T-cell (primary cell): ENCODE data around the gene SF3A1. TPM values are rescaled to one million over a fixed set of nuclear protein-coding genes. Genes with fewer than 3 reads are reported as not detected.

Source experiments
- ATAC-seq, 4 experiments: fragments of 200-7000 bp in 3 of 4; fragments of 150-1000 bp in 1 of 4; cut with Tn5 transposase; replicated peaks in 1 of 4; 1 replicate in 3 of 4; 2 replicates in 1 of 4; pipeline ENCODE4 v1.10.0; 2021; ENCODE audit warnings: moderate library complexity in 3 of 4, mild to moderate bottlenecking in 2 of 4, moderate number of reproducible peaks in 1 of 4
- CTCF ChIA-PET, 2 donors: fragments of 300-600 bp; sonication (Branson Sonifier 250); formaldehyde crosslinking; loops; one replicate each; lab custom pipeline; 2022; ENCODE audit warnings: antibody characterized with exemption in 2 of 2; lab: Charles Lee
- POLR2A ChIA-PET, 2 donors: fragments of 300-600 bp; sonication (Branson Sonifier 250); formaldehyde crosslinking; loops; one replicate each; lab custom pipeline; 2022; ENCODE audit warnings: antibody characterized with exemption in 2 of 2; lab: Charles Lee
- DNase-seq, 35 experiments: peaks; one replicate each; pipeline versions ENCODE4 v3.0.0 to v3.0.0-alpha.2; 2013 to 2023
- H3K27ac ChIP-seq: one replicate; pipeline ENCODE4 v1.5.1; 2013; ENCODE audit warnings: low read length
- H3K27me3 ChIP-seq, 2 experiments: replicated peaks in 1 of 2; 1 replicate in 1 of 2; 2 replicates in 1 of 2; pipeline versions ENCODE4 v1.6.1 to v1.7.0; 2013; ENCODE audit warnings: low read length in 1 of 2, mixed read lengths in 1 of 2; ENCODE audit not compliant: control insufficient read depth in 2 of 2, insufficient read depth in 2 of 2; ENCODE audit errors: extremely low read depth in 1 of 2
- H3K36me3 ChIP-seq, 2 donors: 1 replicate in 1 of 2; 2 replicates in 1 of 2; pipeline versions ENCODE4 v1.6.1 to v1.7.0; 2013; ENCODE audit warnings: low read length in 1 of 2; ENCODE audit not compliant: control insufficient read depth in 2 of 2, insufficient read depth in 1 of 2; ENCODE audit errors: extremely low read depth in 1 of 2
- H3K4me1 ChIP-seq, 2 experiments: 1 replicate in 1 of 2; 2 replicates in 1 of 2; pipeline versions ENCODE4 v1.6.1 to v1.7.0; 2013; ENCODE audit warnings: low read length in 2 of 2, mixed read lengths in 1 of 2; ENCODE audit not compliant: insufficient read depth in 2 of 2, control insufficient read depth in 1 of 2; ENCODE audit errors: extremely low read depth in 1 of 2
- H3K4me3 ChIP-seq, 2 donors: 1 replicate in 1 of 2; 2 replicates in 1 of 2; pipeline versions ENCODE4 v1.5.1 to v1.7.0; 2013; ENCODE audit warnings: mild to moderate bottlenecking in 2 of 2, low read length in 1 of 2, moderate library complexity in 1 of 2; ENCODE audit not compliant: control insufficient read depth in 1 of 2; ENCODE audit errors: extremely low read depth in 1 of 2
- H3K9me3 ChIP-seq: 2 replicates; pipeline ENCODE4 v1.7.0; 2013
- H3K27ac Mint-ChIP-seq, 2 donors: one replicate each; pipeline ENCODE4 v1.8.0; 2020 to 2021; ENCODE audit warnings: mild to moderate bottlenecking in 2 of 2, mixed read lengths in 2 of 2
- H3K27me3 Mint-ChIP-seq, 2 donors: one replicate each; pipeline ENCODE4 v1.8.0; 2021 to 2022; ENCODE audit warnings: mixed read lengths in 2 of 2
- H3K36me3 Mint-ChIP-seq: one replicate; pipeline ENCODE4 v1.8.0; 2021; ENCODE audit warnings: mixed read lengths
- H3K4me1 Mint-ChIP-seq, 3 donors: one replicate each; pipeline ENCODE4 v1.8.0; 2020 to 2022; ENCODE audit warnings: mixed read lengths in 3 of 3, mild to moderate bottlenecking in 1 of 3
- H3K4me3 Mint-ChIP-seq, 3 donors: one replicate each; pipeline ENCODE4 v1.8.0; 2020 to 2022; ENCODE audit warnings: mild to moderate bottlenecking in 3 of 3, mixed read lengths in 3 of 3, moderate library complexity in 3 of 3
- H3K9me3 Mint-ChIP-seq, 3 donors: one replicate each; pipeline ENCODE4 v1.8.0; 2020 to 2022; ENCODE audit warnings: mixed read lengths in 3 of 3
- WGBS: methylation state at CpG from one replicate; pipeline ENCODE4 v1.1.5; 2013; ENCODE audit warnings: missing lambda C conversion rate; ENCODE audit not compliant: insufficient coverage; 5-methylcytosine and 5-hydroxymethylcytosine counted together
- total RNA-seq, 35 experiments: library from RNA in 6 of 35; stranded (reverse) in 6 of 35; fragments of 120-200 nt in 1 of 35; gene quantifications; one replicate each; pipeline versions ENCODE4 v1.2.1 to v1.2.4 and lab custom pipeline; 2013 to 2026

Gene SF3A1
- total RNA-seq, 5 donors from 2014 or later (not counting 1 experiment from before 2014, with no cell fraction given): 272 to 323 (median 292) TPM

DNA sequence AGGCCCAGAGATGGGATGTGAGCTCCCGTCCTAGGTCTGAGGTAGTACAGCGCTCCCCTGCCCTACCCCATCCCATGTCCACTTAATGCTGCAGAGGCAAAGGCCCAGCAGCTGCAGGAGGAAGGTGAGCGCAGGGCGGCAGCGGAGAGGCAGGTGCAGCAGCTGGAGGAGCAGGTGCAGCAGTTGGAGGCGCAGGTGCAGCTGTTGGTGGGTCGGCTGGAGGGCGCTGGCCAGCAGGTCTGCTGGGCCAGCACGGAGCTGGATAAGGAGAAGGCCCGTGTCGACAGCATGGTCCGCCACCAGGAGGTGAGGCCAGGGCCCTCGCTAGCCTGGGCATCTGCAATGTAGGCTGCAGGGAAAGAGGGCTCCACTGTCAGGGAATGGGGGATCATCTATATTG, 15.3 kb upstream of the SF3A1 start:
- no peak overlapping the region for H3K27ac ChIP-seq
- no peaks in the 10 kb centered on the region for H3K4me1 Mint-ChIP-seq
- no peaks in the 10 kb centered on the region for H3K36me3 ChIP-seq
- H3K4me3 ChIP-seq: no peak overlapping the region
- ATAC-seq (no peak), DNase-seq (no peak)
- CTCF ChIA-PET: interaction anchor here in 1 of 2 donors (0.5 kb wide), 1 partner anchor 50 kb away, joined by 5 read pairs; no protein-coding TSS in a partner anchor
- no peaks in the 10 kb centered on the region for H3K9me3 ChIP-seq
- 93% methylated on average over 13 of the region's 13 CpGs for WGBS
- H3K4me3 Mint-ChIP-seq: no peak overlapping the region
- no peak overlapping the region for H3K27ac Mint-ChIP-seq
- no peaks in the 10 kb centered on the region for H3K27me3 ChIP-seq
- H3K36me3 Mint-ChIP-seq: no peaks in the 10 kb centered on the region
- H3K9me3 Mint-ChIP-seq: no peaks in the 10 kb centered on the region
- POLR2A ChIA-PET: no interaction called here
- no peaks in the 10 kb centered on the region for H3K27me3 Mint-ChIP-seq
- H3K4me1 ChIP-seq: no peaks in the 10 kb centered on the region

DNA sequence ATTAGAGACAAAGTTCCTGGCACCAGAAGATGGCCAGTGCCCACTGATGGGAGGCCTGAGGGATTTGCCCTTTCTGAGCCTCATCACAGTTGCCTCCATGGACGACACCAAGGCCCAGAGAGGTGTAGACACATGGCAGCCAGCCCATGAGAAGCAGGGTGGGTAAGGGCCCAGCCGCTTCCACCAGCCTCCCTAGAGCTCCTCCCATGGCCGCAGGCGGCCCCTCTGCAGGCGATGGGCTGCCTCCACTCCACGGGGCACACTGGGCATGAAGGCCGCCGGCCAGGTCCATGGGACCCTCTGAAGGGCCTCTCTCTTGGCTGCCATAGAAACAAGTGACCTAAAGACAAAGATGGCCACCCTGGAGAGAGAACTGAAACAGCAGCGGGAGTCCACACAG, 14.6 kb upstream of the SF3A1 start:
- 98% methylated on average over 9 of the region's 9 CpGs for WGBS
- H3K4me3 ChIP-seq: no peak overlapping the region
- H3K27ac ChIP-seq: no peak overlapping the region
- no peaks in the 10 kb centered on the region for H3K9me3 Mint-ChIP-seq
- H3K4me1 Mint-ChIP-seq: no peaks in the 10 kb centered on the region
- DNase-seq: no peak
- H3K4me3 Mint-ChIP-seq: no peak overlapping the region
- ATAC-seq: no peak
- no peak overlapping the region for H3K27ac Mint-ChIP-seq
- ChIA-PET POLR2A (no interaction called here), CTCF (interaction anchor here (0.5 kb wide), 2 partner anchors 49 to 236 kb away, joined by 3 to 5 read pairs; partner anchors contain the start of gene TCN2 (in 1 of the 2))
- H3K36me3 ChIP-seq: no peaks in the 10 kb centered on the region
- H3K27me3 ChIP-seq: no peaks in the 10 kb centered on the region
- peaks cover 3% of the 10 kb centered on the region for H3K36me3 Mint-ChIP-seq
- H3K27me3 Mint-ChIP-seq: no peaks in the 10 kb centered on the region
- no peaks in the 10 kb centered on the region for H3K4me1 ChIP-seq
- no peaks in the 10 kb centered on the region for H3K9me3 ChIP-seq

GRCh38 chr22:30370641-30371230, 14.0 kb upstream of the SF3A1 start:
- H3K4me3 Mint-ChIP-seq: no peak overlapping the region
- H3K27me3 Mint-ChIP-seq: no peaks in the 10 kb centered on the region
- Histone ChIP-seq H3K27ac (no peak overlapping the region), H3K27me3 (no peaks in the 10 kb centered on the region), H3K9me3 (no peaks in the 10 kb centered on the region), H3K4me3 (no peak overlapping the region), H3K4me1 (no peaks in the 10 kb centered on the region), H3K36me3 (peaks cover 0 to 4% of the 10 kb centered on the region in 2 donors)
- H3K9me3 Mint-ChIP-seq: no peaks in the 10 kb centered on the region
- WGBS: 93% methylated on average over 19 of the region's 19 CpGs
- no peaks in the 10 kb centered on the region for H3K4me1 Mint-ChIP-seq
- DNase-seq (no peak), ATAC-seq (no peak)
- ChIA-PET CTCF (interaction anchor here in 1 of 2 donors (0.5 kb wide), 1 partner anchor 236 kb away, joined by 3 read pairs; the partner anchor contains the start of gene TCN2), POLR2A (no interaction called here)
- peaks cover 6% of the 10 kb centered on the region for H3K36me3 Mint-ChIP-seq
- no peak overlapping the region for H3K27ac Mint-ChIP-seq

DNA sequence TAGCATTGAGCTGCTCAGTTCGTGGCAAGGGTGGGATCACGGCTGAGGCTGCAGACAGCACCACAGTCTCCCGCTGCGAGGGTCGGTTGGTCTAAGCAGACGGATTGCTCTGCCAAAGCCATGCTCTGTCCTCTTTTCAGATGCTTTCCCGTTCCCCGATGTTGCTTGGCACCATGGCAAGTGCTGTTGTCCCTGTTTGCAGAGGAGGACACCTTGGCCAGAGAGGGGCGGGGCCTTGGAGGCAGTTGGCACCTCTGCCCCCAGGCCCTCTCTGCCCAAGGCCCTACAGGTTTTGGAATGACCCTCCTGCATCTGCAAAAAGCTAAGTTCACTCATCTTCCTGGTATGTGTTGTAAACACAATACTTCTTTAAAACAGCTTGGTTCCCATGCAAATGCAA, 11.7 kb upstream of the SF3A1 start:
- no peaks in the 10 kb centered on the region for H3K4me1 Mint-ChIP-seq
- ChIA-PET POLR2A (no interaction called here), CTCF (interaction anchor here in 1 of 2 donors (0.6 kb wide), 1 partner anchor 37 kb away, joined by 3 read pairs; no protein-coding TSS in a partner anchor)
- no peak for ATAC-seq
- Histone ChIP-seq H3K36me3 (peaks cover 0 to 6% of the 10 kb centered on the region in 2 donors), H3K27me3 (no peaks in the 10 kb centered on the region), H3K4me1 (no peaks in the 10 kb centered on the region), H3K27ac (no peak overlapping the region), H3K9me3 (no peaks in the 10 kb centered on the region), H3K4me3 (no peak overlapping the region)
- 91% methylated on average over 9 of the region's 9 CpGs for WGBS
- H3K27me3 Mint-ChIP-seq: no peaks in the 10 kb centered on the region
- H3K9me3 Mint-ChIP-seq: no peaks in the 10 kb centered on the region
- peaks cover 10% of the 10 kb centered on the region for H3K36me3 Mint-ChIP-seq
- DNase-seq: no peak
- H3K27ac Mint-ChIP-seq: no peak overlapping the region
- no peak overlapping the region for H3K4me3 Mint-ChIP-seq

GRCh38 chr22:30365891-30366290, 9.2 kb upstream of the SF3A1 start:
- CTCF ChIA-PET: interaction anchor here in 1 of 2 donors (1.1 kb wide), 1 partner anchor 116 kb away, joined by 3 read pairs; no protein-coding TSS in a partner anchor

DNA sequence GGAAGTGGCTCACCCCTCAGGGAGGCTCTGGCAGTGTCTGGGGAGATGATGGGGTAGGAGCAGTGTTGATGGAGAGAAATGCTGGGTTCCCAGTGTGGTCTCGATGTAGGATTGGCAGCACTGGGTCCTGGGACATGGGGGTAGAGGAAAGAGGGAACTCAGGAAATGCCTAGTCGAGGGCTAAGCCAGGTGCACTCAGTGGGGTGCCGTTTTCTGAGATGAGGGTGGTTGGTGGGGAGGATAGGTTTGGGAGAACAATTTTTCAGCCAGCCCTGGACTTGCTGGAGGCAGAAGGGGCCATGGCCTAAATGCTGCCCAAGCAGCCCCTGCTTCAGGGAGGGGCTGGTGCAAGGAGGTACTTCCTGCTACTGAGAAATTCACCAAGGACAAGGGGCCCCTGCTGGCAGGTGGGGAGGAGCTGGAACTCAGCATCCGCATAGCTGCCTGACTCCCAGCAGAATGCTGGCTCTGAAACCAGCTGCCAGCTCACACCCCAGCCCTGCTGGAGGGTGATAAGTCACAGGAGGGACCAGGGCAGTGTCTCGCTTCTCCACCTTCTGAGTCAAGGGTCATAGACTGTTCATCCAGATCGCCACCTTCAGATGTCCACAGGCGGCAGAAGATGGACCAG, 6.1 kb upstream of the SF3A1 start:
- Histone ChIP-seq H3K36me3 (peaks cover 0 to 6% of the 10 kb centered on the region in 2 donors), H3K27me3 (no peaks in the 10 kb centered on the region), H3K27ac (no peak overlapping the region), H3K4me3 (no peak overlapping the region), H3K9me3 (no peaks in the 10 kb centered on the region), H3K4me1 (peaks cover 0 to 3% of the 10 kb centered on the region in 2 experiments)
- DNase-seq: no peak
- peaks cover 3 to 15% (median 4%) of the 10 kb centered on the region in 3 donors for H3K4me1 Mint-ChIP-seq
- H3K9me3 Mint-ChIP-seq: no peaks in the 10 kb centered on the region
- ChIA-PET CTCF (no interaction called here), POLR2A (no interaction called here)
- H3K27ac Mint-ChIP-seq: no peak overlapping the region
- peaks cover 10% of the 10 kb centered on the region for H3K36me3 Mint-ChIP-seq
- peaks cover 0 to 2% of the 10 kb centered on the region in 2 donors for H3K27me3 Mint-ChIP-seq
- no peak overlapping the region for H3K4me3 Mint-ChIP-seq
- WGBS: 88% methylated on average over 3 of the region's 7 CpGs
- peak in 1 of 4 experiments; percentile 16 for ATAC-seq

More at GRCh38 chr22:30365891-30366290, 9.2 kb upstream of the SF3A1 start:
- Mint-ChIP-seq H3K4me3 (no peak overlapping the region), H3K36me3 (peaks cover 10% of the 10 kb centered on the region), H3K27ac (no peak overlapping the region), H3K4me1 (peaks cover 0 to 10% (median 0%) of the 10 kb centered on the region in 3 donors), H3K27me3 (no peaks in the 10 kb centered on the region), H3K9me3 (no peaks in the 10 kb centered on the region)
- Histone ChIP-seq H3K27ac (no peak overlapping the region), H3K4me1 (no peaks in the 10 kb centered on the region), H3K4me3 (no peak overlapping the region), H3K9me3 (no peaks in the 10 kb centered on the region), H3K36me3 (peaks cover 0 to 6% of the 10 kb centered on the region in 2 donors), H3K27me3 (no peaks in the 10 kb centered on the region)
- WGBS: 94% methylated on average over 18 of the region's 18 CpGs
- ATAC-seq: no peak
- POLR2A ChIA-PET: interaction anchor here in 1 of 2 donors (0.6 kb wide), 1 partner anchor 16 kb away, joined by 3 read pairs; no protein-coding TSS in a partner anchor
- DNase-seq: no peak
